Activated CD4-positive, alpha-beta T cell treated with anti-CD3 and anti-CD28 coated beads, Interleukin-2, amount 50 U/mL, for 16 hours (primary cell): ENCODE measurements around the gene NPC1L1.
"Not testable (repeated sequence)": the region's sequence is repeated elsewhere in the genome, so short reads cannot be mapped to it uniquely, and the experiment has no call there.

Experiments
- DNase-seq: peaks from one replicate; pipeline ENCODE4 v3.0.0-alpha.2; 2020

Gene NPC1L1

DNA sequence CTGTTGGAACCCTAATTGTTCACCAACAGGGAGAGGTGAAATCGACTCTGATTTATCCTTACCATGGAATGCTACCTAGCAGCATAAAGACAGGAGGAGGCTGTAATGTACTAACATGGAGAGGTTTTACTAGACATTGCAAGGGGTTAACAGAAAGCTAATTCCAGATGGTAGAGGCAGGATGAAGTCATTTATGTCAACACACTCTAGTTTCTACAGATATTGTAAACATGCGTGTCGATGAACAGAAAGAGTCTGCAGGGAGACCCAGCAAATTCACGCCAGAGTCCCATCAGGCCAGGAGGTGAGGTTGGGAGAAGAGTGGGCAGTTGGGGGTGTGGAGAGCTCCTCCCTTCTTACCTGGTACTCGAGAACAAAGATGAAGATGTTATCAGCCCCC, 7.0 kb downstream of the NPC1L1 start:
- DNase-seq: no peak

GRCh38 chr7:44533301-44534055, 7.7 kb downstream of the NPC1L1 start:
- no peak for DNase-seq

DNA sequence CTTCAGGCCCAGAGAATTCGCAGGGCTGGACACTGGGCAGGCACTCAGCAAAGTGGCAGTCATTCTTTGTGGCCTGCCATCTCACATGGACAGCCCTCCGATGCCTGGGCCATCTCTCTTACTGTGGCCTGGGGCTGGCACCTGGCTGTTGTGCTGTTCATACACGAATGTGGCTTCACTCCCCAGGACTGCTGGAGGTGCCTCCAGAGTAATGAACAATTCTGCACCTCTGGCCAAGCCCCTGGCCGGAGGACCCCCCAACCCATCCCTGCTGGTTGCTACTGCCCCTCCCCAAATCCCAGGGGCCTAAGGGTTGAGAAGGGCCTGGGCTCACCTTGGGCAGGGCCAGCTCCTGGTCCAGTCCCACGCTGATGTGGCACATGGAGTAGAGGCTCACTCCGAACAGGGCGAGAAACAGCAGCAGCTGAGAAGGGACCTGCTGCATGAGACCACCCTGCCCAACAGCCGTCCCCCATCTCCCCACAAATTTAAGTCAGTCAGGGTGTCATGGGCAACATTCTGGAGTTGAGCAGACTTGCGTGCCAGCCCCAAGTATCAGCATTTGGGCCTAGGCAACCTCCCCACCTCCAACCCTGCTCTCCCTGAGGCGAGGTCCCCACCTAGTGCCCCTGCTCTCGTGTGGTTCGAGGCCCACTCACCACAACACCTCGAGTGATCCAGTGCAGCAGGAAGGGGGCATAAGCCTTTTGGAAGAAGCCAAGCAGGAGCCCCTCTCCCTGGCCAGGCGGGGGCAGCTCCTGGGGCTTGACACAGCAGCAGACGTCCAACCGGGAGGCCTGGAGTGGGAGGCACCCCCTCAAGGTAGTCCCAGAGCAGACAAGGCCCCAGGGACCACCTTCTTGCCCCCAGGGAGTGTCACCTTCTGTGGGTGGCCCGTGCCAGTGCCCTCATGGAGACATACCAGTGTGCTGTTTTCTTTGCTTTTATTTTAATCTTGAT, 9.4 kb downstream of the NPC1L1 start:
- no peak for DNase-seq

GRCh38 chr7:44530990-44531389, 10.1 kb downstream of the NPC1L1 start:
- DNase-seq: no peak

GRCh38 chr7:44524811-44525388, 16.2 kb downstream of the NPC1L1 start:
- DNase-seq: no peak

GRCh38 chr7:44522315-44522714, 18.8 kb downstream of the NPC1L1 start:
- DNase-seq: no peak

- DNase-seq: no peak
Measured at GRCh38 chr7:44521347-44522095, 19.6 kb downstream of the NPC1L1 start.

- no peak for DNase-seq
Measured at GRCh38 chr7:44520574-44520973, 20.6 kb downstream of the NPC1L1 start.

DNA sequence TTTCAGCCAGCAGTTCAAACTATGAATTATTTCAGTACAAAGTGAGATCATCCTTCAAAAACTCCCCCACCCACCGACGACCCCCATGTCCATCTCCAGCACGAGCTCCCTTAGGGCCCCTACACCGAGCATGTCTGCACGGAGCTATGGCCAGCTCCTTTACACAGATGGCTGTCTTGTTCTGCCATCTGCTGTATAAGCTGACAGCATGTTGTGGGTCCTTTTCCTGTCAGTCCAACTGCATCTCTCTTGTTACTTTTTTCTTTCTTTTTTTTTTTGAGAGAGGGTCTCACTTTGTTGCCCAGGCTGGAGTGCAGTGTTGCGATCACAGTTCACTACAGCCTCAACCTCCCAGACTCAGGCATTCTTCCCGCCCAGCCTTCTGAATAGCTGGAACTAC, 21.6 kb downstream of the NPC1L1 start:
- no peak for DNase-seq

- DNase-seq: no peak
Measured at GRCh38 chr7:44518761-44519160, 22.4 kb downstream of the NPC1L1 start.

GRCh38 chr7:44517175-44517574, 24.0 kb downstream of the NPC1L1 start:
- DNase-seq: no peak

GRCh38 chr7:44515590-44516268, 25.4 kb downstream of the NPC1L1 start:
- no peak for DNase-seq

- DNase-seq: no peak
Measured at GRCh38 chr7:44512736-44513135, 28.4 kb downstream of the NPC1L1 start.

DNA sequence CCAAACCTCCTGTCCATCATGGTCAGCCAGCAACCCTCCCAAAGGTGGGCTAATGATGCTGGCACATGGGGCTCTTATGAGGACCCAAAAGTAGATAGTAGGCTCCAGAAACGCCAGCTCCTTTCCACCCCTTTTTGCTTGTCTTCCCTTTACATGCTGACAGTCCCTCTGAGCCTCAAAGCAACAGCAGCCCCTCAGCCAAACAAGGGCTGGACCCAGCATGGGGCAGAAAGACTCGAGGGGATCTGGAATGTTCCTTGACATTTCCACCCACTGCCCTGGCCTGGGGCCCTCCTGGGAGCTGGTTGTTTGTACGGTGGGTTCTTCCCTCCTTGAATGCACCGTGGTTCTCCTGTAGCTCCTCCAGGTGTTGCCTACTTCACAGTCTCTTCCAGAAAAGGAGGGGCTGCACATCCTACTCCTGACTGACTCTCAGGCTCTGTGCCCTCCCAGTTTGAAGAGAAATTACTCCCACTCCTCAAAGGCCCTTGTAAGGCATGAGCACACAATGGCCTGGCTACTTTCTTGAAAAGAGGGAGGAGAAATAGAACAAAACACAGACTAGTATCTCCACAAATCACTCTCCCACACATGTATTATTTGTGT, 29.2 kb downstream of the NPC1L1 start:
- DNase-seq: no peak

- DNase-seq: no peak
Measured at GRCh38 chr7:44511236-44511635, 29.9 kb downstream of the NPC1L1 start.

- no peak for DNase-seq
Measured at GRCh38 chr7:44508328-44509030, 32.7 kb downstream of the NPC1L1 start.

- DNase-seq: not testable (repeated sequence)
Measured at GRCh38 chr7:44506592-44507288, 34.4 kb downstream of the NPC1L1 start.

GRCh38 chr7:44505595-44505994, 35.5 kb downstream of the NPC1L1 start:
- no peak for DNase-seq

DNA sequence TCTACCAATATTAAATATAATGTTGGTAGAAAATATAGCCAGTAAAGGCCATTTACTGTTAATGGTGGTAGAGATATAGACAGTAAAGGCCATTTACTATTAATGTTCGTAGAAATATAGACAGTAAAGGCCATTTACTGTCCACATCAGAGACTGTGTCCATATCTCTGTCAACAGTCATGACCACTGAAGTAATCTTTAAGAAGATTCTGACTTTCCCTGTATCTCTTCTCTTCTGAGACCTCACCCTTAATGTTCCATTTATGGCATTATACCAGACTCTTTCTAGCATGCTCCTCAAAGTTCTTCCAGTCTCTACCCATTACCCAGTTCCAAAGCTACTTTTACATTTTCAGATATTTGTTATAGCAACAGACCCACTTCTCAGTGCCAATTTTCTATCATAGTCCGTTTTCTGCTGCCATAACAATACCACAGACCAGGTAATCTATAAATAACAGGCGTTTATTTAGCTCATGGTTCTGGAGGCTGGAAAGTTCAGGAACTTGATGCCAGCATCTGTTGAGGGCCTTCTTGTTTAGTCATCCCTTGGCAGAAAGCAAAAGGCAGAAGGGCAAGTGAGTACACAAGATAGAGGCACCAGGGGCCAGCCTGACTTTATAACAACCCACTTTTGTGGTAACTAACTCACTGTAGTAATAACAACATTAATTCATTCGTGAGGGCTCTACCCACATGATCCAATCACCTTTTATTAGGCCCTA, 42.7 kb downstream of the NPC1L1 start:
- no peak for DNase-seq
